Measurements from ENCODE around the gene KLHDC8A.

KLHDC8A gene

GRCh38 chr1:205348554-205349487 is 7.9 kb downstream of the KLHDC8A start:
- no peak for FAIRE-seq

GRCh38 chr1:205346956-205347574 is 9.7 kb downstream of the KLHDC8A start:
- FAIRE-seq (no peak), DNase-seq (ENCODE audit: insufficient read length, low spot score) (no peak)

More at GRCh38 chr1:205348554-205349487, 7.9 kb downstream of the KLHDC8A start:
- no peak for DNase-seq (ENCODE audit: insufficient read length, low spot score)

GRCh38 chr1:205345761-205346160 is 11.0 kb downstream of the KLHDC8A start:
- FAIRE-seq (no peak), DNase-seq (ENCODE audit: insufficient read length, low spot score) (no peak)

GRCh38 chr1:205344066-205344928 is 12.4 kb downstream of the KLHDC8A start:
- no peak for FAIRE-seq
- no peak for DNase-seq (ENCODE audit: insufficient read length, low spot score)

- no peak for DNase-seq (ENCODE audit: insufficient read length, low spot score)
- FAIRE-seq = no peak
Measured at GRCh38 chr1:205343431-205344065, 13.2 kb downstream of the KLHDC8A start.

- DNase-seq (ENCODE audit: insufficient read length, low spot score) = no peak
- no peak for FAIRE-seq
Measured at GRCh38 chr1:205342986-205343385, 13.7 kb downstream of the KLHDC8A start.

- DNase-seq (ENCODE audit: insufficient read length, low spot score) (no peak), FAIRE-seq (no peak)
Measured at GRCh38 chr1:205340676-205341075, 16.0 kb downstream of the KLHDC8A start.

- DNase-seq (ENCODE audit: insufficient read length, low spot score) (no peak), FAIRE-seq (no peak)
Measured at GRCh38 chr1:205339717-205340116, 17.0 kb downstream of the KLHDC8A start.

GRCh38 chr1:205339197-205339702 is 17.5 kb downstream of the KLHDC8A start:
- DNase-seq (ENCODE audit: insufficient read length, low spot score) (no peak), FAIRE-seq (no peak)

- DNase-seq (ENCODE audit: insufficient read length, low spot score) = no peak
- no peak for FAIRE-seq
Measured at GRCh38 chr1:205338011-205338410, 18.7 kb downstream of the KLHDC8A start.

GRCh38 chr1:205337481-205337880 is 19.2 kb downstream of the KLHDC8A start:
- DNase-seq (ENCODE audit: insufficient read length, low spot score) (no peak), FAIRE-seq (no peak)

- FAIRE-seq (no peak), DNase-seq (ENCODE audit: insufficient read length, low spot score) (peak; percentile 67)
Measured at GRCh38 chr1:205335692-205336091, 21.0 kb downstream of the KLHDC8A start.

- no peak for DNase-seq (ENCODE audit: insufficient read length, low spot score)
- no peak for FAIRE-seq
Measured at GRCh38 chr1:205332015-205332791, 24.5 kb downstream of the KLHDC8A start.

GRCh38 chr1:205330150-205330549 is 26.6 kb downstream of the KLHDC8A start:
- FAIRE-seq (no peak), DNase-seq (ENCODE audit: insufficient read length, low spot score) (no peak)

GRCh38 chr1:205329719-205330118 is 27.0 kb downstream of the KLHDC8A start:
- FAIRE-seq (no peak), DNase-seq (ENCODE audit: insufficient read length, low spot score) (no peak)

GRCh38 chr1:205328476-205328875 is 28.2 kb downstream of the KLHDC8A start:
- DNase-seq (ENCODE audit: insufficient read length, low spot score) = no peak
- no peak for FAIRE-seq

GRCh38 chr1:205326812-205327466 is 29.8 kb downstream of the KLHDC8A start:
- DNase-seq (ENCODE audit: insufficient read length, low spot score) (no peak), FAIRE-seq (no peak)

- FAIRE-seq = peak; percentile 54
- peak; percentile 36 for DNase-seq (ENCODE audit: insufficient read length, low spot score)
Measured at GRCh38 chr1:205325334-205325884, 31.3 kb downstream of the KLHDC8A start.

- no peak for FAIRE-seq
- DNase-seq (ENCODE audit: insufficient read length, low spot score) = no peak
Measured at GRCh38 chr1:205324781-205325180, 31.9 kb downstream of the KLHDC8A start.
